T-helper 1 cell (primary cell): ENCODE data around the gene OARD1.

Experiments used
- DNase-seq, 5 donors: peaks; one replicate each; pipeline ENCODE4 v3.0.0-alpha.2; 2012 to 2020

The OARD1 gene

GRCh38 chr6:41047745-41048732 lies 24.1 kb downstream of the OARD1 start:
- no peak for DNase-seq

DNA sequence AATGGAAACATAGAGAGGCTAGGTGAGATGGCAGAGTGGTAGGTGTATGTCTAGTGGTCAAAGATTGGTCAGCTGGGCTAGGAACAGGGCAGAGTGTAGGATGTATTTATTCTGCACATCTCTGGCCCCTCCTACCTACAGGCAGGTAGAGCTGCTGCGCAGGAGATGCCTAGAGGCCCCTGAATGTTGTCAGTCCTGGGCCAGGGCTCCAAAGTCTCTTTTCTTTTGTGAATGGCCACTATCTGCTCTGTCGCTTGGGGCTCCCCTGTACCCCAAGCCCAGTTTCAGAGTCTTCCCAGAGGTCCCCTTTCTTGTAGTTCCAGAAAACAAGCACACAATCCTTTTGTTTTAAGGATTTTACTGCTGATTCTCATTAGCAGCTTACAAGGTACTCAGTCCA lies 24.9 kb downstream of the OARD1 start:
- no peak for DNase-seq

- DNase-seq: no peak
Observed at GRCh38 chr6:41046084-41046483, 26.1 kb downstream of the OARD1 start.

- DNase-seq: no peak
Observed at GRCh38 chr6:41045664-41046063, 26.5 kb downstream of the OARD1 start.

DNA sequence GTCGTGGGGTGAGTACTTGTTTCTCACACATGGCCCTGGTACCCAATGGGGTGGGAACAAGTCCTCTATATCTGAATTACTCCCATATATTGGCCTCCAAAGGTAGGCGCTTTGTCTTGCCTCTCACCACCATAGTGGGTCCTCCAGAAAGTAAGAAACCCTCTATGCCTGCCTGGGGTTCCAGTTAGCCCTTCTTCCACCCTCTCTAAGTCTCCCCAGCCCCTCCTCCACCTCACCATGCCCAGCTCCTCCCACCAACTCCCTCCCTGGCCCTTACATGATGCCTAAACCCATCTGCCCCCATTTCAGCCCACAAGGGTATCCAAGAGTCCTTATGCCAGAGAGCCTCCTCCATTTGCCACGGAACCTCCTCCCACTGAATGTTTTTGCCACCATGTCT lies 29.0 kb downstream of the OARD1 start:
- DNase-seq: no peak

DNA sequence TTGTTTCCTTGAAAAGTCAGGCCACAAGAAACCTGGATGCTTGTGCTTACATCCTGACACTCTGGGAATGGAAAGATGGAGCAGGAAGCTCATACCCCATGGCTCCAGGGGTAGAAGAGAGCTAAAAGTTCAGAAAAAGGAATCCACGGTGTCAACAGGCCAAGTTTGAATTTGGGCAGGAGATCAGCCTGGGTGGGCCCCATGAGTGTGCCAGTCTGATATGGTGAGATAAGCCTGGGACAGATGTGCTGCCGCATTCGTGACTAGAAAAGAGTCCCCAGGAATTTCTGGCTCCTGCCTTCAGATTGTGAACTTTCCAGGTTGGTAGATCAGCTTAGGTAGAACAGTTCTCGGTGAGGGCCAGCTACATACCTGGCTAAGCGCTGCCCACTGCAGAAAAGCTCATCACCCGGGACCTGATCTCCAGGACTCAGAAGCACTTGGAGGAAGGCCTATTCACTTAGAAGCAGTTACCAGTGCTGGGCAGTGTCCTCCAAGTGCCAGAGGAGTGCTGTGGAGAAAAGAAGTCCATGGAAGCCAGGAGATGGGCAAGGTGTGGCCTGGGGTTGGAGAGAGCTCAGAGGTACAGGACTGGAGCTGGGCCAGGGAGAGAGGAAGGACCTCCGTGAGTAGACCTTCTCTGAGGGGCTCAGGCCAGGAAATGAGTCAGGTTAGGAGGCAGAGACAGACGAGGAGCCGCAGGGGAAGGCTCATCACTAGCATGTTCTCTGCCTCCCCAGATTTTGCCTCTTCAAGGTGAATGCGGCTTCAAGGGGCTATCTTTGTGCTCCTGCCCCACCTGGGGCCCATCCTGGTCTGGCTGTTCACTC lies 29.7 kb downstream of the OARD1 start, which contains the start of gene TSPO2:
TSS of gene TSPO2 (plus strand) at position 242 of the 830 bp plus-strand sequence. CDS start at position 761, 519 bp downstream.
- no peak for DNase-seq

DNA sequence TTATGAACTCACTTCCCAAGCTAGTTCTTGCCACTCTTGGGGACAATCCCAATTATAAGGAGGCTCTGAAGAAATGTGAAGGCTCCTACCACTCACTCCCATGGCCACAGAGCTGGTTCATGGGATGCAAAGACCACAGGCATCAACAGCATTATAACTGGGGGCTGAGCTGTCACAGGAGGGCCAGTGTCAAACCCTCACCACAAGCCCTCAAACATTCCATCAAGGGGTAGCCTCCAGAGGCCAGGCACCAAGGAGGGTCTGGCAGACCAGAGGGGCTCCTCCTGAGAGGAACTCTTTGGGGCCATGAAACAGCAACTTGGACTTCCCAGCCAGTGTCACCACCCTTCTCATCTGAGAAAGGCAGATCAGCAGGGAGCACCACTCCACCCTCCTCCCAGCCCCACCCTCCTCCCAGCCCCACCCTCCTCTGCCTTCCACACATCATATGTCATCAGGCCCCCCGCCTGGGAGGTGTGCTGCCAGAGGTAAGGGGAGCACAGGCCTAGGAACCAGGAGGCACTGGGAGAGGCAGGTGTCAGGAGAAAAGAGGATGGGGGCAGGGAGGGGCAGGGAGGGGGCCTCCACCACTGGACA lies 31.1 kb downstream of the OARD1 start:
- DNase-seq: no peak

DNA sequence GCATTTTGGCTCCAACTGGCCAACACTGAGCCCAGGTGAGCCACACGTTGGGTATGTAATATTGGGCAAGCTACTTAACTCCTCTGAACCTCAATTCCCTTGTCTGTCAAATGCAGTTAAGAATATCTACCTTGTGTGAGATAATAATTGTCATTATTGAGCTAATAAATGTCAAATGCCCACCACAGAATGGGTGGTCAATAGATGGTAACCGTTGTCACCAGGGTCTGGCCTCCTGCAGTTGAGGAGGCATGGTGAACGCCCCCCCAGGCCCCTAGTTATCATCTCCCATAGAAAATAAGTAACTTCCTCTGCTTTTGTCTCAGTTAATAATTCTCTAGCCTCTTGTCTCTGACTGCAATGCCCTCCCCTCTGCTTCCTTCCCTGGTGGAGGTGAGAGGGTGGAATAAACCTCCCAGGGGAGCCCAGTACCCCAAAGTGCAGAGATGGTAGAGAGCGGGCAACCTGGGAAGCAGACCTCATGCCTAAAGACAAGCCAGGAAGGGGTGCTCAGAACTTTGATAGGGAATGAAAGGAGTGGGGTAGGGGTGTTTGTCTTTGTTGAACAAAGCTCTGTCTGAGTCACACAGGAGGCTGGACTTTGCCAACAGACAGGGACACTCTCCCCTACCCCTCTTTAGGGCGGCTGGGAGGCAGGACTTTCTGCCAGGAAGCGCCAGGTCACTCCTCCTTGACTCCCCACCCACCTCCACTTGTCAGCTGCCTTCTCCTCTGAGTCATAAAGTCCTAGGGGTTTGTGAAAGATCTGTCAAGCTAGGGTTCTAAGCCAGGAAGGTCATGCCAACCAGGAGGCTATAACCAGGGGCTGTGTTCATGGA lies 31.8 kb downstream of the OARD1 start:
- peak in 1 of 5 donors; percentile 8 for DNase-seq

DNA sequence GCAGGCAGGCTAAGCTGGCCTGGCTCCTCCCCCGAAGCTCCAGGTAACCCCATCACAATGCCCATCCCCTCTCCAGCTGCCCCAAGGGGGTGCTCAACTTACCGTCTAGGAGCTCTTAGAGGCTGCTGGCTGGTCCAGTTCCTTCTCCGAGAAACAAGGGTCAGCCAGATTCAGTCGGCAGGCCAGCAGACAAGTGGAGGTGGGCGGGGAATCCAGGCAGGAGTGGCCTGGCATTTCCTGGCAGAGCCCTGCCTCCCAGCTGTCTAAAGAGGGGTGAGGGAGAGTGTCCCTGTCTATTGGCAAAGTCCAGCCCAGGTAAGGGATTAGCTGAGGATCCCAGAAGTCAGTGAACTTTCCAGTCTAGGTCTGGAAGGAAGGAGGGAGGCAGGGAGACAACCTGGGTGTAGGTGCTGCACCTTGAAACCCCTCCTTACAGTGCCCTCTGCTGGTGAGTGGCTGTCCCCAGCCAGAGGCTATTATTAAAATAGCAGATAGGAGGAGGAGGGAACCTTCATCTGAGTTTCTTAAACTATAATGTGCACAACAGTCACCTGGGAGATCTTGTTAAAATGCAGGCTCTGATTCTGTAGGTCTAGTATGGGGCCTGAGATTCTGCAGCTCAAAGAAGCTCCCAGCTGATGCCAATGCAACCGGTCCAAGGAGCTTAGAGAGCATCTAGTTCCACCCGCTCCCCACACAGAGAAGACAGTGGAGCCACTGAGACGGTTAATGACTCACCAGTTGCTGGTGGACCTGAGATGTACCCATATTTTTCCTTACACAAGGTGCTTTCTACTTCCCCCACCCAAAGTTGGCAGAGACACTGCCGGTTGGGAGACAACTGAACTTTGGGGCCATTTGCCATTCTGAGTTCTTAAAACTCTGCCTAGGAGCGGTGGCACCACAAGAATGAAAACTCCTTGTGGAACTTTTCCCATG lies 32.8 kb downstream of the OARD1 start, which contains the start of gene UNC5CL:
TSS of gene UNC5CL (minus strand) at position 162 of the 939 bp plus-strand sequence. CDS start 4,147 bp downstream, outside the sequence.
- peak; percentile 17 to 49 (median 32) for DNase-seq

GRCh38 chr6:41038205-41038604 lies 34.0 kb downstream of the OARD1 start:
- DNase-seq: no peak

- no peak for DNase-seq
Observed at GRCh38 chr6:41037107-41037900, 34.9 kb downstream of the OARD1 start.

DNA sequence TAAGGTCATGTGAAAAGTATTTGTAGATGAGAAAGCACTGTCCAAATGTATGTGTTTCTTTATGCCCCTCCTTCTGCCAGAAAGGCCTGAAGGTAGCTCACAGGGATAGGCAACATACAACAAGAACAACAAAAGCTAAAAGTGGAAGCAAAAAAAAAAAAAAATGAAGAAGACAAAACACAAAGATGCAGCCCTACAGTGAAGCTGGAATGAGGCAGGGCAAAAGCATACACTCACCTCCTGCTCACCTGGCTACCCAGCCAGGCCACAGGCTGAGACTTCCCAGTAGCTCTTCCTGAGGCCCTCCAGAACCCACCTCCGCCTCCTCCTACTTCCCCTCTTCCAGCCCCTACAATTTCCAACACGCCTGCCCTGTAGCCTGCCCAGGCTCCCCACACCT lies 35.6 kb downstream of the OARD1 start:
- DNase-seq: no peak

DNA sequence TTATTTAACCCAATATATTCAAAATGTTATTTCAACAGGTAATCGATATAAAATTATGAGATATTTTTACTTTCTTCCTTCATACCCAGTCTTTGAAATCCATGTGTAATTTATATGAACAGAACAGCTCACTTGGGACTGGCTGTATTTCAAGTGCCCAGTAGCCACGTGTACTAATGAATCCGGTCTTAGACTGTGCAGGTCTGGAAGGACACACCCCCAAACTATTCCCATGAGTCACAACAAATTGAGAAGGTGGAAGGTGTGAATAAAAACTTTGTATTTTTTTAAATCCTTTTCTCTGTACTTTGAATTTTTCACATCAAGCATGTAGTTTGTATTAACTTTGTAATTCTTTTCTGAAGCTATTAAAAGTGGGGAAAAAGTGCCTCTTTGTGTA lies 36.0 kb downstream of the OARD1 start:
- no peak for DNase-seq

GRCh38 chr6:41033776-41034175 lies 38.4 kb downstream of the OARD1 start:
- no peak for DNase-seq

DNA sequence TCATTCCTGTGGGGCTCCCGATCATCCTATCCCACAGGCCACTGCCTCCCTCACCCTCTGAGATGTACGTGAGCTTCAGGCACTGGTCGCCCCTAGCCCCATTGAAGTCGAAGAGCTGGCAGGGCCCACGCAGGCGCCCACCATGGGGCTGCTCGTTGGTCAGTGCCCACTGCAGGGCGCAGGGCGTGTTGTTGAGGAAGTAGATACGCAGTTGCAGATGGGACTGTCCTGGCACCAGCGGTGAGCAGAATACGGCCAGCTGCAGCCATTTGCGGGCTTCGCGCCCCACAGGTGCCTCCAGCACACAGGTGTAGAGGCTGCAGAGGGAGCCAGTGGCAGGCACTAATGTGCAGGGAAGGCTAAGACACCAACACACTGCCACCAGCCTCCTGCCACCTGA lies 39.3 kb downstream of the OARD1 start:
- no peak for DNase-seq

GRCh38 chr6:41028561-41029412 lies 43.4 kb downstream of the OARD1 start:
- DNase-seq: peak in 1 of 5 donors; percentile 21

GRCh38 chr6:41027799-41028560 lies 44.2 kb downstream of the OARD1 start:
- DNase-seq: peak; percentile 48 to 80 (median 54)

- DNase-seq: no peak
Observed at GRCh38 chr6:41027241-41027640, 44.9 kb downstream of the OARD1 start.
